ENCODE data around the gene ARHGAP30. TPM values are rescaled to one million over a fixed set of nuclear protein-coding genes. Genes with fewer than 3 reads are reported as not detected.

ARHGAP30 gene
- total and polyA plus RNA-seq, 2 of the 8 experiments (the other 6 are each of a cell fraction or from before 2014, with no cell fraction given): 0.27 to 0.39 TPM

DNA sequence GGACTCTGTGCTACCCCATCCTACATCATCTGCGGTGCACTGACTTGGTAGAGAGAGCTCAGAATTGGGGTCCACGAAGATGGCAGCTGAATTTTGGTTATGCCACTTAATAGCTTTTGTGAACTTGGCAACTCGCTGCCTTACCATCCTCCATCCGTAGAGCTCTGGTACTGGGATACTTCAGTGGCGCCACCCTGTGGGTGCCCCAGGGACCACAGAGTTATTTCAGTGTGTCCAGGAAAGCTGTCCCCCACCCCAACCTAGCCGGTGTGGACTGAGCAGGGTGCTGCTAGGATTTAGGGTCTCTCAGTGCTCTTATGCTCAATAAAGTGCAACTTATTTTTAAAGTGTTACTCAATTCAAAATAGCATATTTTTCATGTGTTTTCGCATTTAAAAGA lies 14.9 kb downstream of the ARHGAP30 start (continued):
- no peak for TF ChIP-seq YY1 (IDR thresholded peaks at IDR 0.05; ENCODE audit: low read depth, low read length)
- no peak for TF ChIP-seq NRF1 (IDR thresholded peaks at IDR 0.05; ENCODE audit: low read depth, low read length)
- TF ChIP-seq KDM5A (IDR thresholded peaks at IDR 0.05; ENCODE audit: low read length): no peak
- no peak for TF ChIP-seq RXRA (IDR thresholded peaks at IDR 0.05; ENCODE audit: insufficient read depth, low read depth, low read length)
- no peak for TF ChIP-seq TEAD4 (IDR thresholded peaks at IDR 0.05; ENCODE audit: low read depth, low read length)

Measured in H1 (cell line).